ENCODE results near the gene KLF7.

DNA sequence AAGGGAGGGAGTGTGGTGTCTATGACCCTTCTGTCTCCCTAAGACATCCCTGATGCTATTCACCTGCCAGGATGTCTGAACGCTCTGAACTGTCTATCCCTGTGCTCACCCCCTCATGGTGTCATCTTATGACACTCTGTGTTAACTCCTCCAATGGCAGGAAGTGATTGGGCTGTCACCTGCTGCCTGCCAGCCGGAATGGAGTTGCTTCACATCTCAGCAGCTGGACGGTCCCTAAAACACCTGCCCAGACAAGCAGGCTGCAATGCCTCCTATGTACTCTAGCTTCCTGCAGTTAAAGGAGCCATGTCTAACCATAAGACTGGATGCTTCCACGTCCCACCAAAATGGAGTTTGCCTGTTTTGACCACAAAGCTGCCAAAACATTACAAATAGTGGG lies 126.5 kb downstream of the KLF7 start:
- no peak for TF ChIP-seq EZH2 (IDR thresholded peaks at IDR 0.05; ENCODE audit: borderline replicate concordance, low read length)
- peak in 1 of 2 donors; percentile 19 for TF ChIP-seq CTCF (conservative IDR thresholded peaks at IDR 0.05 in 1 of 2, IDR thresholded peaks at IDR 0.05 in 1 of 2; ENCODE audit: extremely low read depth in 1 of 2, insufficient read depth in 1 of 2, low read depth in 1 of 2, low read length in 2 of 2)
